HCT116 (cell line): Measurements from ENCODE around the gene TEX26. TPM values are rescaled to one million over a fixed set of nuclear protein-coding genes. Genes with fewer than 3 reads are reported as not detected.

Source experiments
- ATAC-seq: fragments of 200-7000 bp; cut with Tn5 transposase; 2 replicates; pipeline ENCODE4 v1.9.1; 2020; ENCODE audit warnings: mild to moderate bottlenecking, moderate library complexity
- BruUV-seq: library from RNA; stranded (reverse); fragments of 400-500 nt; replicated peaks from 2 replicates; lab custom pipeline; 2021; lab: Mats Ljungman, UMichigan
- CTCF ChIA-PET: fragments of 300-600 bp; sonication (Branson Sonifier 250); formaldehyde crosslinking; loops from one replicate; lab custom pipeline; 2021; ENCODE audit warnings: antibody characterized with exemption; lab: Charles Lee
- POLR2A ChIA-PET: fragments of 300-600, 350-600 bp; sonication (Branson Sonifier 250); formaldehyde crosslinking; loops from one replicate; lab custom pipeline; 2021; ENCODE audit warnings: antibody characterized with exemption; lab: Charles Lee
- RAD21 ChIA-PET, 2 experiments: fragments of 300-600 bp; sonication (Branson Sonifier 250); formaldehyde crosslinking; loops; one replicate each; lab custom pipeline; 2023; ENCODE audit warnings: low total read pairs in 2 of 2; ENCODE audit not compliant: uncharacterized antibody in 2 of 2, unreplicated experiment in 2 of 2, low non-redundant PET in 1 of 2; lab: Charles Lee
- DNase-seq: peaks from one replicate; pipeline ENCODE4 v3.0.0-alpha.2; 2010; ENCODE audit warnings: low read depth, low spot score
- H2AFZ ChIP-seq: fragments of 200-600 bp; shearing (Covaris generic), sonication (generic); 2 replicates; pipeline ENCODE4 v1.6.1; 2017; ENCODE audit warnings: low read depth, mixed run types, mixed read lengths, antibody characterized with exemption, low read length; ENCODE audit not compliant: poor library complexity, severe bottlenecking
- H3K27ac ChIP-seq: 2 replicates; pipeline ENCODE4 v1.5.1; 2012; ENCODE audit warnings: low read depth, low read length
- H3K27me3 ChIP-seq: fragments of 200-600 bp; sonication (generic); 2 replicates; pipeline ENCODE4 v1.6.1; 2016; ENCODE audit warnings: mixed run types, low read length, mixed read lengths; ENCODE audit not compliant: insufficient read depth
- H3K36me3 ChIP-seq, 2 experiments: fragments of 200-500 bp in 1 of 2; fragments of 200-600 bp in 1 of 2; sonication (Bioruptor generic) in 1 of 2; sonication (generic) in 1 of 2; 2 replicates each; pipeline versions ENCODE4 v1.5.1 to v1.6.1; 2014 to 2016; ENCODE audit warnings: low read length in 2 of 2, inconsistent platforms in 1 of 2, mixed read lengths in 1 of 2, mixed run types in 1 of 2; ENCODE audit not compliant: insufficient read depth in 2 of 2, control insufficient read depth in 1 of 2
- H3K4me1 ChIP-seq, 2 experiments: fragments of 200-600 bp in 1 of 2; sonication (generic) in 1 of 2; 2 replicates each; pipeline versions ENCODE4 v1.5.1 to v1.6.1; 2012 to 2017; ENCODE audit warnings: low read length in 2 of 2, inconsistent platforms in 1 of 2, mild to moderate bottlenecking in 1 of 2, mixed read lengths in 1 of 2, mixed run types in 1 of 2, moderate library complexity in 1 of 2; ENCODE audit not compliant: insufficient read depth in 2 of 2, control insufficient read depth in 1 of 2
- H3K4me2 ChIP-seq: fragments of 200-600 bp; sonication (generic); 2 replicates; pipeline ENCODE4 v1.6.1; 2017; ENCODE audit warnings: mixed run types, low read length, mixed read lengths
- H3K4me3 ChIP-seq, 2 experiments: fragments of 200-600 bp in 1 of 2; sonication (generic) in 1 of 2; replicated peaks in 1 of 2; 2 replicates each; pipeline ENCODE4 v1.5.1; 2011 to 2016; ENCODE audit warnings: low read length in 2 of 2, control low read depth in 1 of 2, low read depth in 1 of 2, mild to moderate bottlenecking in 1 of 2, mixed read lengths in 1 of 2, mixed run types in 1 of 2
- H3K79me2 ChIP-seq: fragments of 200-600 bp; sonication (generic); 2 replicates; pipeline ENCODE4 v1.6.1; 2017; ENCODE audit warnings: mild to moderate bottlenecking, mixed run types, low read length, moderate library complexity, mixed read lengths; ENCODE audit not compliant: insufficient read depth
- H3K9ac ChIP-seq: fragments of 200-600 bp; sonication (generic); 2 replicates; pipeline ENCODE4 v1.6.1; 2016; ENCODE audit warnings: low read length, mixed read lengths
- H3K9me2 ChIP-seq: fragments of 200-600 bp; sonication (generic), shearing (Covaris generic); 2 replicates; pipeline ENCODE4 v1.6.1; 2017; ENCODE audit warnings: mixed run types, mild to moderate bottlenecking, moderate library complexity; ENCODE audit not compliant: insufficient read depth
- H3K9me3 ChIP-seq, 2 experiments: fragments of 200-500 bp in 1 of 2; fragments of 200-600 bp in 1 of 2; sonication (Bioruptor generic) in 1 of 2; sonication (generic) in 1 of 2; 2 replicates each; pipeline ENCODE4 v1.6.1; 2014 to 2017; ENCODE audit warnings: low read length in 2 of 2, mixed read lengths in 2 of 2, inconsistent platforms in 1 of 2, low read depth in 1 of 2, mild to moderate bottlenecking in 1 of 2, mixed run types in 1 of 2, moderate library complexity in 1 of 2; ENCODE audit not compliant: control insufficient read depth in 1 of 2, insufficient read depth in 1 of 2
- H4K20me1 ChIP-seq: fragments of 200-600 bp; sonication (generic), shearing (Covaris generic); 2 replicates; pipeline ENCODE4 v1.6.1; 2017; ENCODE audit warnings: mixed run types, mild to moderate bottlenecking, moderate library complexity; ENCODE audit not compliant: insufficient read depth
- CBX3 ChIP-seq: IDR thresholded peaks from 2 replicates; pipeline ENCODE4 v1.6.1; 2012; ENCODE audit warnings: low read depth
- EGR1 ChIP-seq: IDR thresholded peaks from 2 replicates; pipeline ENCODE4 v1.6.1; 2012; ENCODE audit warnings: low read depth
- SIN3A ChIP-seq: IDR thresholded peaks from 2 replicates; pipeline ENCODE4 v1.6.1; 2012; ENCODE audit warnings: low read depth
- SP1 ChIP-seq: IDR thresholded peaks from 2 replicates; pipeline ENCODE4 v1.6.1; 2012; ENCODE audit warnings: low read depth
- SRF ChIP-seq: IDR thresholded peaks from 2 replicates; pipeline ENCODE4 v1.6.1; 2012; ENCODE audit warnings: low read depth
- YY1 ChIP-seq: IDR thresholded peaks from 2 replicates; pipeline ENCODE4 v1.6.1; 2011; ENCODE audit warnings: low read length, low read depth, moderate library complexity, mild to moderate bottlenecking; ENCODE audit not compliant: insufficient replicate concordance; ENCODE audit errors: extremely low read depth
- ZNF274 ChIP-seq: fragments of 200-500 bp; sonication (Bioruptor generic); IDR thresholded peaks from 2 replicates; pipeline ENCODE4 v1.6.1; 2014; ENCODE audit warnings: mild to moderate bottlenecking, low read depth, low read length, inconsistent platforms
- intact Hi-C: fragments of 100-400 bp; cut with micrococcal nuclease; formaldehyde crosslinking; loops from 2 replicates; pipeline ENCODE4 v1.10.0; 2022
- total RNA-seq: library from RNA; stranded (reverse); gene quantifications from one replicate; pipeline ENCODE4 v1.2.1, GENCODE V29; 2021; ENCODE audit not compliant: unreplicated experiment
- TF ChIP-seq, protein P1 (sequence below): IDR thresholded peaks from 2 replicates; pipeline ENCODE4 v1.6.1; 2012
- TF ChIP-seq, protein P2 (sequence below): IDR thresholded peaks from 2 replicates; pipeline ENCODE4 v1.6.1; 2012

The TEX26 gene
- total RNA-seq, 1 experiment from 2014 or later = not detected

DNA sequence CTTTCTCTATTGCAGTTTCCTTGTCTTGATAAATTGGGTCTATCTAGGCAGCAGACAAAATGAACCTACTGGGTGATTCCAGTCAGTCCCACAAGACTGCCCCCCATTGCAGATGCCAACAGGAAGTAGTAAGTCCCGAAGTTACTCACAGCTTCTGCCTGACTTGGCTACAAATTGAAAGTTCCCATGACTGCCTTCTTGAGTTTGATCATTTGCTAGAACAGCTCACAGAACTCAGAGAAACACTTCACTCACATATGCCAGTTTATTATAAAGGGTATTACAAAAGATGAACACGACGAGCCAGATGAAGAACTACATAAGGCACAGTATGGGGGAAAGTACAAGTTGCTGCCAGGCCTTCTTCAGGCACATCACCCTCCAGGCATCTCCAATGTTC lies 50.0 kb downstream of the TEX26 start:
- ChIA-PET POLR2A (no interaction called here), RAD21 (no interaction called here), CTCF (no interaction called here)
- BruUV-seq = no TSS peak
- TF ChIP-seq, protein P1, sequence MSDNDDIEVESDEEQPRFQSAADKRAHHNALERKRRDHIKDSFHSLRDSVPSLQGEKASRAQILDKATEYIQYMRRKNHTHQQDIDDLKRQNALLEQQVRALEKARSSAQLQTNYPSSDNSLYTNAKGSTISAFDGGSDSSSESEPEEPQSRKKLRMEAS = no peak
- no peak for TF ChIP-seq CBX3
- TF ChIP-seq, protein P2, sequence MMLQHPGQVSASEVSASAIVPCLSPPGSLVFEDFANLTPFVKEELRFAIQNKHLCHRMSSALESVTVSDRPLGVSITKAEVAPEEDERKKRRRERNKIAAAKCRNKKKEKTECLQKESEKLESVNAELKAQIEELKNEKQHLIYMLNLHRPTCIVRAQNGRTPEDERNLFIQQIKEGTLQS = no peak
- no peak for TF ChIP-seq YY1
- TF ChIP-seq ZNF274 = no peak
- Histone ChIP-seq H3K79me2 (no peaks in the 10 kb centered on the region), H3K4me1 (peaks cover 18 to 36% of the 10 kb centered on the region in 2 experiments), H3K27ac (no peak overlapping the region), H3K9me2 (no peaks in the 10 kb centered on the region), H3K36me3 (no peaks in the 10 kb centered on the region), H3K4me3 (no peak overlapping the region), H3K9ac (no peak overlapping the region), H2AFZ (no peak overlapping the region), H3K9me3 (no peaks in the 10 kb centered on the region), H4K20me1 (no peaks in the 10 kb centered on the region), H3K27me3 (no peaks in the 10 kb centered on the region), H3K4me2 (no peak overlapping the region)
- intact Hi-C loops = loop anchor here (10.0 kb wide), 1 partner anchor 58 kb away; no protein-coding TSS in a partner anchor
- no peak for DNase-seq
- no peak for ATAC-seq

DNA sequence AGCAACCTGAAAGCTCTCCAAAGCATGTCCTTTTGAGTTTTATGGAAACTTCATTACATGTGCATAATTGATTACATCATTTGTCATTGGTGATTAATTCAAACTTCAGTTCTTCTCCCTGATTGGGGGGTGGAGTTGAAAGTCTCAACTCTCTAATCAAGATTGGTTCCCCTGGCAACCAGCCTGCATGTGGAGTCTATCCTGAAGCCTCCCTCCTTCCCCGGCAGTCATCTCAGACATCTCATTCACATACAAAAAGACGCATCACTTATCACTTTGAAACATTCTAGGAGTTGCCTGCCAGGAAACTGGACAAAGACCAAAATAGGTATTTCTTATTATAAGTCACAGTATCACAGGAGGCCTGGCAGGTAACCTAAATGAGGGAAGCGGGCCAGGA lies 50.5 kb downstream of the TEX26 start:
- no peaks in the 10 kb centered on the region for H3K27me3 ChIP-seq
- H3K4me1 ChIP-seq = peaks cover 14 to 32% of the 10 kb centered on the region in 2 experiments; a peak in 3 of 4 replicates
- no peaks in the 10 kb centered on the region for H3K36me3 ChIP-seq
- POLR2A ChIA-PET = no interaction called here
- H2AFZ ChIP-seq = no peak overlapping the region
- CTCF ChIA-PET = no interaction called here
- no peak overlapping the region for H3K9ac ChIP-seq
- H3K9me2 ChIP-seq = no peaks in the 10 kb centered on the region
- H3K9me3 ChIP-seq = no peaks in the 10 kb centered on the region
- RAD21 ChIA-PET = no interaction called here
- no TSS peak for BruUV-seq
- intact Hi-C loops = loop anchor here (10.0 kb wide), 1 partner anchor 58 kb away; no protein-coding TSS in a partner anchor
- no peak for ATAC-seq
- no peak overlapping the region for H3K4me3 ChIP-seq
- H3K79me2 ChIP-seq = no peaks in the 10 kb centered on the region
- H4K20me1 ChIP-seq = no peaks in the 10 kb centered on the region
- H3K27ac ChIP-seq = no peak overlapping the region
- no peak for DNase-seq
- no peak overlapping the region for H3K4me2 ChIP-seq
- TF ChIP-seq SP1 (no peak), SRF (no peak), SIN3A (no peak), EGR1 (no peak)
- TF ChIP-seq, protein P1 = no peak
- TF ChIP-seq, all 23 proteins: peak for 0
